ENCODE results near the gene MAP3K5.

GRCh38 chr6:136775548-136775947 is 16.7 kb downstream of the MAP3K5 start:
- TF ChIP-seq MAX (IDR thresholded peaks at IDR 0.05) (no peak), RAD21 (IDR thresholded peaks at IDR 0.05 in 1 of 2, conservative IDR thresholded peaks at IDR 0.05 in 1 of 2; ENCODE audit: low read depth in 2 of 2, low read length in 2 of 2) (no peak), MAFK (IDR thresholded peaks at IDR 0.05; ENCODE audit: low read depth, low read length) (no peak), KDM1A (IDR thresholded peaks at IDR 0.05; ENCODE audit: borderline replicate concordance, low read length) (no peak), POLR2A (IDR thresholded peaks at IDR 0.05; ENCODE audit: control extremely low read depth in 1 of 2, low read depth in 2 of 2, low read length in 2 of 2) (no peak), CTCF (IDR thresholded peaks at IDR 0.05; ENCODE audit: control extremely low read depth in 1 of 3, insufficient read depth in 1 of 3, low read depth in 1 of 3, low read length in 3 of 3) (no peak), NRF1 (IDR thresholded peaks at IDR 0.05; ENCODE audit: low read depth, low read length) (no peak), POLR2AphosphoS5 (IDR thresholded peaks at IDR 0.05; ENCODE audit: low read depth, low read length) (no peak), GTF2F1 (IDR thresholded peaks at IDR 0.05; ENCODE audit: borderline replicate concordance, low read depth, low read length) (no peak)

Measured in H1 (cell line).